Stimulated activated naive B cell treated with anti-CD40 and anti-IgM and Interleukin-4, amounts not matched to agents 10 μg/mL and 1 μg/mL and 100 μg/mL, for 72 hours (primary cell): ENCODE data around the gene PPP2R2C.

Experiments used
- ATAC-seq, 2 donors: fragments of 150-1000 bp; cut with Tn5 transposase; replicated peaks; 2 replicates each; pipeline ENCODE4 v1.10.0; 2021; ENCODE audit warnings: moderate library complexity in 1 of 2
- DNase-seq: peaks from one replicate; pipeline ENCODE4 v3.0.0; 2021
- H3K27ac Mint-ChIP-seq: one replicate; pipeline ENCODE4 v1.8.0; 2022; ENCODE audit warnings: mild to moderate bottlenecking, mixed read lengths
- H3K27me3 Mint-ChIP-seq, 2 donors: one replicate each; pipeline ENCODE4 v1.8.0; 2022; ENCODE audit warnings: mixed read lengths in 2 of 2
- H3K36me3 Mint-ChIP-seq, 2 donors: one replicate each; pipeline ENCODE4 v1.8.0; 2022; ENCODE audit warnings: mixed read lengths in 2 of 2, mild to moderate bottlenecking in 1 of 2
- H3K4me1 Mint-ChIP-seq, 2 donors: one replicate each; pipeline ENCODE4 v1.8.0; 2022; ENCODE audit warnings: mixed read lengths in 2 of 2, mild to moderate bottlenecking in 1 of 2
- H3K4me3 Mint-ChIP-seq, 2 donors: one replicate each; pipeline ENCODE4 v1.8.0; 2022; ENCODE audit warnings: mild to moderate bottlenecking in 2 of 2, mixed read lengths in 2 of 2, moderate library complexity in 1 of 2
- H3K9me3 Mint-ChIP-seq, 2 donors: one replicate each; pipeline ENCODE4 v1.8.0; 2022; ENCODE audit warnings: mixed read lengths in 2 of 2, mild to moderate bottlenecking in 1 of 2

The PPP2R2C gene

GRCh38 chr4:6469144-6469543, 3.3 kb downstream of the PPP2R2C start:
- Mint-ChIP-seq H3K9me3 (no peaks in the 10 kb centered on the region), H3K27me3 (peaks cover 58% of the 10 kb centered on the region in 2 donors), H3K36me3 (no peaks in the 10 kb centered on the region), H3K4me1 (peaks cover 0 to 3% of the 10 kb centered on the region in 2 donors), H3K4me3 (no peak overlapping the region), H3K27ac (no peak overlapping the region)
- DNase-seq (no peak), ATAC-seq (no peak)

GRCh38 chr4:6468376-6468775, 4.0 kb downstream of the PPP2R2C start:
- DNase-seq = no peak
- peaks cover 51 to 56% of the 10 kb centered on the region in 2 donors for H3K27me3 Mint-ChIP-seq
- no peak overlapping the region for H3K27ac Mint-ChIP-seq
- H3K36me3 Mint-ChIP-seq = no peaks in the 10 kb centered on the region
- peaks cover 0 to 3% of the 10 kb centered on the region in 2 donors for H3K4me1 Mint-ChIP-seq
- ATAC-seq = no peak
- no peaks in the 10 kb centered on the region for H3K9me3 Mint-ChIP-seq
- no peak overlapping the region for H3K4me3 Mint-ChIP-seq

- ATAC-seq (no peak), DNase-seq (no peak)
- Mint-ChIP-seq H3K9me3 (no peaks in the 10 kb centered on the region), H3K36me3 (no peaks in the 10 kb centered on the region), H3K27me3 (peaks cover 43 to 48% of the 10 kb centered on the region in 2 donors), H3K4me1 (peaks cover 0 to 3% of the 10 kb centered on the region in 2 donors), H3K27ac (no peak overlapping the region), H3K4me3 (no peak overlapping the region)
Observed at GRCh38 chr4:6467600-6467999, 4.8 kb downstream of the PPP2R2C start.

- peaks cover 43 to 49% of the 10 kb centered on the region in 2 donors for H3K27me3 Mint-ChIP-seq
- H3K4me1 Mint-ChIP-seq = peaks cover 0 to 3% of the 10 kb centered on the region in 2 donors
- no peak for DNase-seq
- H3K4me3 Mint-ChIP-seq = no peak overlapping the region
- no peak overlapping the region for H3K27ac Mint-ChIP-seq
- ATAC-seq = no peak
- H3K36me3 Mint-ChIP-seq = no peaks in the 10 kb centered on the region
- no peaks in the 10 kb centered on the region for H3K9me3 Mint-ChIP-seq
Observed at GRCh38 chr4:6466756-6467381, 5.5 kb downstream of the PPP2R2C start.

GRCh38 chr4:6465955-6466354, 6.5 kb downstream of the PPP2R2C start:
- Mint-ChIP-seq H3K4me3 (no peak overlapping the region), H3K36me3 (no peaks in the 10 kb centered on the region), H3K9me3 (peaks cover under 1 to 2% of the 10 kb centered on the region in 2 donors), H3K4me1 (peaks cover 0 to 3% of the 10 kb centered on the region in 2 donors), H3K27ac (no peak overlapping the region), H3K27me3 (peaks cover 52 to 54% of the 10 kb centered on the region in 2 donors)
- ATAC-seq (no peak), DNase-seq (no peak)

- no peak for ATAC-seq
- no peaks in the 10 kb centered on the region for H3K4me1 Mint-ChIP-seq
- no peaks in the 10 kb centered on the region for H3K36me3 Mint-ChIP-seq
- H3K4me3 Mint-ChIP-seq = no peak overlapping the region
- H3K27me3 Mint-ChIP-seq = peaks cover 51 to 54% of the 10 kb centered on the region in 2 donors
- no peak for DNase-seq
- no peak overlapping the region for H3K27ac Mint-ChIP-seq
- peaks cover 2 to 3% of the 10 kb centered on the region in 2 donors for H3K9me3 Mint-ChIP-seq
Observed at GRCh38 chr4:6464842-6465588, 7.4 kb downstream of the PPP2R2C start.

GRCh38 chr4:6463311-6464289, 8.8 kb downstream of the PPP2R2C start:
- Mint-ChIP-seq H3K4me3 (no peak overlapping the region), H3K4me1 (no peaks in the 10 kb centered on the region), H3K36me3 (no peaks in the 10 kb centered on the region), H3K27ac (no peak overlapping the region), H3K27me3 (peaks cover 42 to 48% of the 10 kb centered on the region in 2 donors), H3K9me3 (peaks cover 6 to 10% of the 10 kb centered on the region in 2 donors)
- DNase-seq = no peak
- ATAC-seq = no peak

- H3K27me3 Mint-ChIP-seq = peaks cover 34 to 38% of the 10 kb centered on the region in 2 donors
- H3K4me3 Mint-ChIP-seq = no peak overlapping the region
- H3K27ac Mint-ChIP-seq = no peak overlapping the region
- ATAC-seq (no peak), DNase-seq (no peak)
- H3K4me1 Mint-ChIP-seq = no peaks in the 10 kb centered on the region
- peaks cover 13 to 18% of the 10 kb centered on the region in 2 donors for H3K9me3 Mint-ChIP-seq
- H3K36me3 Mint-ChIP-seq = no peaks in the 10 kb centered on the region
Observed at GRCh38 chr4:6461301-6462165, 10.9 kb downstream of the PPP2R2C start.

GRCh38 chr4:6460876-6461275, 11.5 kb downstream of the PPP2R2C start:
- Mint-ChIP-seq H3K4me3 (no peak overlapping the region), H3K9me3 (peaks cover 13 to 18% of the 10 kb centered on the region in 2 donors), H3K27ac (no peak overlapping the region), H3K36me3 (no peaks in the 10 kb centered on the region), H3K4me1 (no peaks in the 10 kb centered on the region), H3K27me3 (peaks cover 33 to 40% of the 10 kb centered on the region in 2 donors)
- DNase-seq (no peak), ATAC-seq (no peak)

- Mint-ChIP-seq H3K9me3 (peaks cover 13 to 18% of the 10 kb centered on the region in 2 donors), H3K27me3 (peaks cover 37 to 46% of the 10 kb centered on the region in 2 donors), H3K36me3 (no peaks in the 10 kb centered on the region), H3K27ac (no peak overlapping the region), H3K4me3 (no peak overlapping the region), H3K4me1 (peaks cover 0 to 3% of the 10 kb centered on the region in 2 donors)
- DNase-seq (no peak), ATAC-seq (no peak)
Observed at GRCh38 chr4:6458528-6458927, 13.9 kb downstream of the PPP2R2C start.

- peaks cover 0 to 3% of the 10 kb centered on the region in 2 donors for H3K4me1 Mint-ChIP-seq
- no peaks in the 10 kb centered on the region for H3K36me3 Mint-ChIP-seq
- peaks cover 13 to 18% of the 10 kb centered on the region in 2 donors for H3K9me3 Mint-ChIP-seq
- DNase-seq = no peak
- no peak overlapping the region for H3K27ac Mint-ChIP-seq
- peaks cover 32 to 39% of the 10 kb centered on the region in 2 donors for H3K27me3 Mint-ChIP-seq
- ATAC-seq = no peak
- no peak overlapping the region for H3K4me3 Mint-ChIP-seq
Observed at GRCh38 chr4:6456450-6456849, 16.0 kb downstream of the PPP2R2C start.

GRCh38 chr4:6454112-6454910, 18.1 kb downstream of the PPP2R2C start:
- H3K36me3 Mint-ChIP-seq = no peaks in the 10 kb centered on the region
- no peak for DNase-seq
- peaks cover 28 to 31% of the 10 kb centered on the region in 2 donors for H3K27me3 Mint-ChIP-seq
- H3K9me3 Mint-ChIP-seq = peaks cover 10 to 14% of the 10 kb centered on the region in 2 donors
- H3K4me1 Mint-ChIP-seq = peaks cover 0 to 3% of the 10 kb centered on the region in 2 donors
- H3K27ac Mint-ChIP-seq = no peak overlapping the region
- no peak overlapping the region for H3K4me3 Mint-ChIP-seq
- ATAC-seq = no peak

GRCh38 chr4:6453688-6453990, 18.8 kb downstream of the PPP2R2C start:
- H3K9me3 Mint-ChIP-seq = peaks cover 8% of the 10 kb centered on the region in 2 donors
- ATAC-seq (no peak), DNase-seq (no peak)
- no peaks in the 10 kb centered on the region for H3K36me3 Mint-ChIP-seq
- peaks cover 23 to 30% of the 10 kb centered on the region in 2 donors for H3K27me3 Mint-ChIP-seq
- no peak overlapping the region for H3K4me3 Mint-ChIP-seq
- H3K27ac Mint-ChIP-seq = no peak overlapping the region
- H3K4me1 Mint-ChIP-seq = peaks cover 0 to 3% of the 10 kb centered on the region in 2 donors
